RPMI8226 (cell line): ENCODE measurements around the gene FIBCD1.

Experiments
- DNase-seq: peaks from one replicate; pipeline ENCODE4 v3.0.0-alpha.2; 2015

Gene FIBCD1

GRCh38 chr9:130935648-130936271 is 3.3 kb downstream of the FIBCD1 start:
- no peak for DNase-seq

- no peak for DNase-seq
These were observed 4.1 kb downstream of the FIBCD1 start for GRCh38 chr9:130934702-130935647.

- DNase-seq: no peak
These were observed 4.8 kb downstream of the FIBCD1 start for GRCh38 chr9:130934246-130934645.

- no peak for DNase-seq
These were observed 5.7 kb downstream of the FIBCD1 start for GRCh38 chr9:130933114-130934046.

- peak; percentile 66 for DNase-seq
These were observed 6.6 kb downstream of the FIBCD1 start for GRCh38 chr9:130932255-130933079.

GRCh38 chr9:130931508-130932254 is 7.4 kb downstream of the FIBCD1 start:
- peak; percentile 75 for DNase-seq

GRCh38 chr9:130930804-130931349 is 8.2 kb downstream of the FIBCD1 start:
- no peak for DNase-seq

GRCh38 chr9:130930132-130930803 is 8.8 kb downstream of the FIBCD1 start:
- DNase-seq: no peak

- DNase-seq: no peak
These were observed 9.4 kb downstream of the FIBCD1 start for GRCh38 chr9:130929571-130930038.

- no peak for DNase-seq
These were observed 10.8 kb downstream of the FIBCD1 start for GRCh38 chr9:130927995-130928900.

GRCh38 chr9:130927338-130927737 is 11.7 kb downstream of the FIBCD1 start:
- no peak for DNase-seq

- DNase-seq: no peak
These were observed 13.9 kb downstream of the FIBCD1 start for GRCh38 chr9:130925050-130925678.

- no peak for DNase-seq
These were observed 14.6 kb downstream of the FIBCD1 start for GRCh38 chr9:130924448-130924788.

- DNase-seq: no peak
These were observed 15.2 kb downstream of the FIBCD1 start for GRCh38 chr9:130923611-130924447.

GRCh38 chr9:130922893-130923610 is 16.0 kb downstream of the FIBCD1 start:
- DNase-seq: no peak

GRCh38 chr9:130921989-130922892 is 16.8 kb downstream of the FIBCD1 start:
- DNase-seq: no peak
